Stimulated activated CD4-positive, alpha-beta T cell treated with anti-CD3 and anti-CD28 coated beads, Interleukin-2, amount 100 ng/mL, for 24 hours (primary cell): ENCODE data around the gene STK16.
"Not testable (repeated sequence)": the region's sequence is repeated elsewhere in the genome, so short reads cannot be mapped to it uniquely, and the experiment has no call there.

Experiments used
- DNase-seq, 2 donors: peaks; one replicate each; pipeline ENCODE4 v3.0.0-alpha.2; 2020

STK16 gene

GRCh38 chr2:219245148-219245898 is at the start of gene STK16, which contains the start of gene GLB1L:
STK16 (plus strand) TSS chr2:219245479; CDS start chr2:219246000, 521 bp downstream.
GLB1L (minus strand) TSS chr2:219245444; CDS start chr2:219243573, 1,871 bp downstream.
- peak; percentile 91 to 94 for DNase-seq

- DNase-seq: no peak
Observed at GRCh38 chr2:219197388-219197787, 47.9 kb upstream of the STK16 start.

- DNase-seq: no peak
Observed at GRCh38 chr2:219198974-219199373, 46.3 kb upstream of the STK16 start.

GRCh38 chr2:219199470-219200211 is 45.6 kb upstream of the STK16 start:
- DNase-seq: no peak

GRCh38 chr2:219200502-219201326 is 44.6 kb upstream of the STK16 start:
- DNase-seq: not testable (repeated sequence)

- DNase-seq: not testable (repeated sequence)
Observed at GRCh38 chr2:219201331-219201730, 43.9 kb upstream of the STK16 start.

GRCh38 chr2:219204425-219205164 is 40.7 kb upstream of the STK16 start:
- DNase-seq: no peak

- no peak for DNase-seq
Observed at GRCh38 chr2:219205165-219205538, 40.1 kb upstream of the STK16 start.

- no peak for DNase-seq
Observed at GRCh38 chr2:219205981-219206327, 39.3 kb upstream of the STK16 start.

- peak; percentile 94 to 96 for DNase-seq
Observed at GRCh38 chr2:219206328-219207133, 38.7 kb upstream of the STK16 start, which contains the start of gene ZFAND2B. ZFAND2B (plus strand) TSS chr2:219206782; CDS start chr2:219206988, 206 bp downstream.

GRCh38 chr2:219207134-219207883 is 38.0 kb upstream of the STK16 start:
- no peak for DNase-seq

GRCh38 chr2:219207884-219208740 is 37.2 kb upstream of the STK16 start:
- no peak for DNase-seq

- DNase-seq: no peak
Observed at GRCh38 chr2:219209236-219210195, 35.8 kb upstream of the STK16 start.

GRCh38 chr2:219210196-219210885 is 34.9 kb upstream of the STK16 start:
- no peak for DNase-seq

- no peak for DNase-seq
Observed at GRCh38 chr2:219210886-219211362, 34.4 kb upstream of the STK16 start.

GRCh38 chr2:219213026-219213415 is 32.3 kb upstream of the STK16 start:
- DNase-seq: no peak

GRCh38 chr2:219213486-219214071 is 31.7 kb upstream of the STK16 start:
- DNase-seq: no peak
